IMR-90 (cell line): ENCODE data around the gene TAF6L. TPM values are rescaled to one million over a fixed set of nuclear protein-coding genes. Genes with fewer than 3 reads are reported as not detected.

Experiments
- ATAC-seq: fragments of 200-7000 bp; cut with Tn5 transposase; 2 replicates; pipeline ENCODE4 v1.9.1; 2020; ENCODE audit warnings: low read depth, mild to moderate bottlenecking, moderate library complexity
- BruUV-seq: library from RNA; stranded (reverse); fragments of 400-500 nt; replicated peaks from 2 replicates; lab custom pipeline; 2021; lab: Mats Ljungman, UMichigan
- CTCF ChIA-PET: fragments of 300-600 bp; formaldehyde crosslinking; extraction: SDS; loops from one replicate; lab custom pipeline; 2021; ENCODE audit warnings: antibody characterized with exemption; lab: Yijun Ruan, JAX
- POLR2A ChIA-PET: fragments of 300-600 bp; sonication (Branson Sonifier 250); formaldehyde crosslinking; loops from one replicate; lab custom pipeline; 2022; ENCODE audit warnings: antibody characterized with exemption; ENCODE audit not compliant: unreplicated experiment; lab: Charles Lee
- DNase-seq: peaks from one replicate; pipeline ENCODE4 v3.0.0; 2013
- H2AFZ ChIP-seq: replicated peaks from 2 replicates; pipeline ENCODE3; 2013; ENCODE audit warnings: low read length, mild to moderate bottlenecking; ENCODE audit not compliant: poor library complexity
- H2AK5ac ChIP-seq: 2 replicates; pipeline ENCODE4 v1.6.1; 2013; ENCODE audit warnings: low read depth, low read length, inconsistent platforms
- H2AK9ac ChIP-seq: replicated peaks from 2 replicates; pipeline ENCODE3; 2013; ENCODE audit warnings: mild to moderate bottlenecking, low read depth, low read length, moderate library complexity; ENCODE audit not compliant: poor library complexity
- H2BK120ac ChIP-seq: 2 replicates; pipeline ENCODE4 v1.6.1; 2013; ENCODE audit warnings: low read depth, low read length, inconsistent platforms
- H2BK15ac ChIP-seq: 3 replicates; pipeline ENCODE4 v1.6.1; 2013; ENCODE audit warnings: low read depth, low read length, inconsistent platforms
- H2BK20ac ChIP-seq: 2 replicates; pipeline ENCODE4 v1.6.1; 2013; ENCODE audit warnings: low read depth, mild to moderate bottlenecking, inconsistent platforms, low read length, moderate library complexity
- H2BK5ac ChIP-seq: 2 replicates; pipeline ENCODE4 v1.6.1; 2013; ENCODE audit warnings: mild to moderate bottlenecking, low read depth, low read length, inconsistent platforms; ENCODE audit not compliant: poor library complexity, severe bottlenecking
- H3K14ac ChIP-seq: replicated peaks from 2 replicates; pipeline ENCODE4 v1.6.1; 2013; ENCODE audit warnings: low read depth, low read length, inconsistent platforms
- H3K18ac ChIP-seq: 2 replicates; pipeline ENCODE4 v1.6.1; 2013; ENCODE audit warnings: low read depth, low read length, control low read depth
- H3K23ac ChIP-seq: 2 replicates; pipeline ENCODE4 v1.6.1; 2013; ENCODE audit warnings: low read depth, low read length, inconsistent platforms
- H3K27ac ChIP-seq: 2 replicates; pipeline ENCODE4 v1.5.1; 2013; ENCODE audit warnings: mild to moderate bottlenecking, control low read depth, low read length; ENCODE audit not compliant: insufficient read depth
- H3K27me3 ChIP-seq: 2 replicates; pipeline ENCODE4 v1.6.1; 2013; ENCODE audit warnings: low read length; ENCODE audit not compliant: control insufficient read depth, insufficient read depth
- H3K36me3 ChIP-seq: 2 replicates; pipeline ENCODE4 v1.6.1; 2013; ENCODE audit warnings: low read length, mixed read lengths; ENCODE audit not compliant: control insufficient read depth, insufficient read depth
- H3K4ac ChIP-seq: 2 replicates; pipeline ENCODE4 v1.6.1; 2013; ENCODE audit warnings: low read depth, low read length, inconsistent platforms
- H3K4me1 ChIP-seq: 2 replicates; pipeline ENCODE4 v1.6.1; 2013; ENCODE audit warnings: low read length, mixed read lengths; ENCODE audit not compliant: control insufficient read depth, insufficient read depth
- H3K4me2 ChIP-seq: 2 replicates; pipeline ENCODE4 v1.6.1; 2013; ENCODE audit warnings: low read depth, mild to moderate bottlenecking, control low read depth, low read length, moderate library complexity
- H3K4me3 ChIP-seq: 2 replicates; pipeline ENCODE4 v1.5.1; 2013; ENCODE audit warnings: low read depth, mild to moderate bottlenecking, control low read depth, low read length, moderate library complexity; ENCODE audit not compliant: insufficient read depth
- H3K56ac ChIP-seq: 2 replicates; pipeline ENCODE4 v1.6.1; 2013; ENCODE audit warnings: low read length, inconsistent platforms; ENCODE audit not compliant: insufficient read depth; ENCODE audit errors: extremely low read depth
- H3K79me1 ChIP-seq, 2 experiments: 2 replicates each; pipeline ENCODE4 v1.6.1; 2013; ENCODE audit warnings: low read length in 2 of 2, inconsistent platforms in 1 of 2, low read depth in 1 of 2
- H3K9ac ChIP-seq: 2 replicates; pipeline ENCODE4 v1.6.1; 2013; ENCODE audit warnings: low read depth, low read length, control low read depth
- H3K9me1 ChIP-seq: 2 replicates; pipeline ENCODE4 v1.6.1; 2013; ENCODE audit warnings: low read length, inconsistent platforms; ENCODE audit not compliant: insufficient read depth
- H3K9me3 ChIP-seq: 2 replicates; pipeline ENCODE4 v1.6.1; 2013; ENCODE audit warnings: low read length; ENCODE audit not compliant: control insufficient read depth, insufficient read depth
- H4K20me1 ChIP-seq: 2 replicates; pipeline ENCODE4 v1.6.1; 2013; ENCODE audit warnings: low read length, inconsistent platforms; ENCODE audit not compliant: insufficient read depth
- H4K5ac ChIP-seq: 2 replicates; pipeline ENCODE4 v1.6.1; 2013; ENCODE audit warnings: mild to moderate bottlenecking, low read depth, low read length, control low read depth
- H4K8ac ChIP-seq, 2 experiments: 2 replicates each; pipeline ENCODE4 v1.6.1; 2013; ENCODE audit warnings: low read depth in 2 of 2, low read length in 2 of 2, control low read depth in 1 of 2, inconsistent platforms in 1 of 2
- H4K91ac ChIP-seq: 2 replicates; pipeline ENCODE4 v1.6.1; 2013; ENCODE audit warnings: low read depth, low read length, inconsistent platforms; ENCODE audit not compliant: insufficient read depth
- CEBPB ChIP-seq: IDR thresholded peaks from 2 replicates; pipeline ENCODE4 v1.6.1; 2012; ENCODE audit warnings: low read depth, low read length, improper control_type of control experiment
- CHD1 ChIP-seq: IDR thresholded peaks from 2 replicates; pipeline ENCODE4 v1.6.1; 2012; ENCODE audit warnings: low read depth, low read length, improper control_type of control experiment
- MAFK ChIP-seq: IDR thresholded peaks from 2 replicates; pipeline ENCODE4 v1.6.1; 2012; ENCODE audit warnings: low read depth, low read length, improper control_type of control experiment
- MAZ ChIP-seq: IDR thresholded peaks from 2 replicates; pipeline ENCODE4 v1.6.1; 2012; ENCODE audit warnings: low read depth, mild to moderate bottlenecking, low read length, improper control_type of control experiment, moderate library complexity, borderline replicate concordance
- POLR2A ChIP-seq: IDR thresholded peaks from 2 replicates; pipeline ENCODE4 v1.6.1; 2012; ENCODE audit warnings: mild to moderate bottlenecking, low read depth, low read length
- RAD21 ChIP-seq: IDR thresholded peaks from 2 replicates; pipeline ENCODE4 v1.6.1; 2012; ENCODE audit warnings: low read length, improper control_type of control experiment
- RFX5 ChIP-seq: IDR thresholded peaks from 2 replicates; pipeline ENCODE4 v1.8.0; 2012; ENCODE audit warnings: low read depth, mild to moderate bottlenecking, low read length, moderate library complexity
- SMC3 ChIP-seq: fragments of 150-350 bp; IDR thresholded peaks from 2 replicates; pipeline ENCODE4 v1.6.1; 2016; ENCODE audit warnings: low read depth, mild to moderate bottlenecking, antibody characterized with exemption, low read length, moderate library complexity
- WGBS, 2 experiments: methylation state at CpG; one replicate each; pipeline versions ENCODE4 v1.1.5 to v1.1.7; 2013; ENCODE audit warnings: missing lambda C conversion rate in 2 of 2; ENCODE audit not compliant: insufficient read length in 1 of 2; ENCODE audit errors: extremely low coverage in 2 of 2; 5-methylcytosine and 5-hydroxymethylcytosine counted together
- dilution Hi-C: fragments of 300-500 bp; cut with HindIII; formaldehyde crosslinking; loops from one replicate; pipeline ENCODE4 v1.14.3; 2018; ENCODE audit warnings: low sequenced_read_pairs; ENCODE audit not compliant: unreplicated experiment
- in situ Hi-C: fragments of 300-500 bp; cut with MboI; formaldehyde crosslinking; loops from 3 replicates; pipeline ENCODE4 v1.14.3; 2019; ENCODE audit warnings: low sequenced_read_pairs, inconsistent platforms, mixed read lengths
- intact Hi-C: fragments of 100-400 bp; cut with micrococcal nuclease; formaldehyde crosslinking; loops from 2 replicates; pipeline ENCODE4 v1.10.0; 2022
- polyA plus RNA-seq, 3 experiments: library from polyadenylated mRNA; depleted of rRNA; stranded (reverse); fragments of >200 nt; gene quantifications; 2 replicates each; pipeline ENCODE4 v1.2.3, GENCODE V29; 2012; ENCODE audit warnings: low replicate concordance in 1 of 3
- total RNA-seq: library from RNA; depleted of rRNA; stranded (reverse); fragments of >200 nt; gene quantifications from 2 replicates; pipeline ENCODE4 v1.2.3, GENCODE V29; 2012
- TF ChIP-seq, protein P1 (sequence below): fragments of 150-350 bp; IDR thresholded peaks from 2 replicates; pipeline ENCODE4 v1.6.1; 2017; ENCODE audit warnings: mild to moderate bottlenecking, antibody characterized with exemption, low read length, low read depth
- TF ChIP-seq, protein P2 (sequence below): conservative IDR thresholded peaks from 2 replicates; pipeline ENCODE4 v1.5.1; 2012; ENCODE audit warnings: mild to moderate bottlenecking, low read depth, low read length, improper control_type of control experiment

TAF6L gene
- total and polyA plus RNA-seq, 2 of the 4 experiments (the other 2 are of a cell fraction) = 9.5 to 13.5 TPM

DNA sequence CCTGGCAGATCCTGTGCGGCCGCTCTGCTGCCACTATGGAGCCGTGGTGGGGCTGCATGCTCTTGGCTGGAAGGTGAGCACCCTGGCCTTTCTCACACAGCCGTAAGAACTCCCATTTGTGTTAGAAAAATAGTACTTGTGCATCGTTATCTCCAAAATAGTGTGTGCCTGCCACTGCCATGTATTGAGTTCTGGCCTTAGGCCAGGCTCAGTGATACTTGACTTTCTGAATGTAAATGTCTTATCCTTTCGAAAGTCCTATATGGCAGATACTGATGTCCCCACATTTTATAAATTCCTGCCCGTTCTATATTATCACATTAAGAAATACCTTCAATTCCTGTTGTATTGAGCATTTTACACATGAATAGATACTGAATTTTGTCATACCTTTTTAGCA is 11.6 kb downstream of the TAF6L start:
- Histone ChIP-seq H3K9me1 (no peaks in the 10 kb centered on the region), H2AK5ac (no peak overlapping the region), H2AFZ (no peak overlapping the region), H3K27ac (no peak overlapping the region), H3K9ac (no peak overlapping the region), H4K5ac (no peak overlapping the region), H4K20me1 (peaks cover 8% of the 10 kb centered on the region; the same call in 1 of the 2 replicates), H2BK5ac (no peak overlapping the region), H2BK20ac (no peak overlapping the region), H3K79me1 (peaks cover 7 to 9% of the 10 kb centered on the region in 2 experiments; a peak in 3 of 4 replicates), H3K36me3 (peaks cover 23% of the 10 kb centered on the region; the same call in 1 of the 2 replicates), H3K14ac (no peak overlapping the region), H3K4me1 (peaks cover 3% of the 10 kb centered on the region; the same call in 1 of the 2 replicates), H3K4me2 (no peak overlapping the region), H3K27me3 (no peaks in the 10 kb centered on the region), H4K8ac (no peak overlapping the region), H3K18ac (no peak overlapping the region), H3K4me3 (no peak overlapping the region), H3K9me3 (no peaks in the 10 kb centered on the region), H2BK120ac (no peak overlapping the region), H3K23ac (no peak overlapping the region), H3K56ac (no peak overlapping the region), H2BK15ac (no peak overlapping the region), H2AK9ac (no peak overlapping the region), H3K4ac (no peak overlapping the region), H4K91ac (no peak overlapping the region)
- dilution Hi-C loops = no loop called here
- POLR2A ChIA-PET = no interaction called here
- TF ChIP-seq RFX5 = no peak
- TF ChIP-seq CEBPB = no peak
- TF ChIP-seq MAZ = no peak
- TF ChIP-seq MAFK = no peak
- TF ChIP-seq, protein P1, sequence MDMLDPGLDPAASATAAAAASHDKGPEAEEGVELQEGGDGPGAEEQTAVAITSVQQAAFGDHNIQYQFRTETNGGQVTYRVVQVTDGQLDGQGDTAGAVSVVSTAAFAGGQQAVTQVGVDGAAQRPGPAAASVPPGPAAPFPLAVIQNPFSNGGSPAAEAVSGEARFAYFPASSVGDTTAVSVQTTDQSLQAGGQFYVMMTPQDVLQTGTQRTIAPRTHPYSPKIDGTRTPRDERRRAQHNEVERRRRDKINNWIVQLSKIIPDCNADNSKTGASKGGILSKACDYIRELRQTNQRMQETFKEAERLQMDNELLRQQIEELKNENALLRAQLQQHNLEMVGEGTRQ = no peak
- TF ChIP-seq, protein P2, sequence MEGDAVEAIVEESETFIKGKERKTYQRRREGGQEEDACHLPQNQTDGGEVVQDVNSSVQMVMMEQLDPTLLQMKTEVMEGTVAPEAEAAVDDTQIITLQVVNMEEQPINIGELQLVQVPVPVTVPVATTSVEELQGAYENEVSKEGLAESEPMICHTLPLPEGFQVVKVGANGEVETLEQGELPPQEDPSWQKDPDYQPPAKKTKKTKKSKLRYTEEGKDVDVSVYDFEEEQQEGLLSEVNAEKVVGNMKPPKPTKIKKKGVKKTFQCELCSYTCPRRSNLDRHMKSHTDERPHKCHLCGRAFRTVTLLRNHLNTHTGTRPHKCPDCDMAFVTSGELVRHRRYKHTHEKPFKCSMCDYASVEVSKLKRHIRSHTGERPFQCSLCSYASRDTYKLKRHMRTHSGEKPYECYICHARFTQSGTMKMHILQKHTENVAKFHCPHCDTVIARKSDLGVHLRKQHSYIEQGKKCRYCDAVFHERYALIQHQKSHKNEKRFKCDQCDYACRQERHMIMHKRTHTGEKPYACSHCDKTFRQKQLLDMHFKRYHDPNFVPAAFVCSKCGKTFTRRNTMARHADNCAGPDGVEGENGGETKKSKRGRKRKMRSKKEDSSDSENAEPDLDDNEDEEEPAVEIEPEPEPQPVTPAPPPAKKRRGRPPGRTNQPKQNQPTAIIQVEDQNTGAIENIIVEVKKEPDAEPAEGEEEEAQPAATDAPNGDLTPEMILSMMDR = no peak
- TF ChIP-seq RAD21 = no peak
- TF ChIP-seq POLR2A = no peak
- TF ChIP-seq CHD1 = no peak
- TF ChIP-seq SMC3 = no peak
- DNase-seq (no peak), ATAC-seq (no peak)
- BruUV-seq = no TSS peak
- intact Hi-C loops = no loop called here
- 100% methylated on average over 4 of the region's 7 CpGs; no CpG with 5 or more reads in 1 of the 2 experiments for WGBS, 2 experiments
- in situ Hi-C loops = no loop called here
- CTCF ChIA-PET = no interaction called here
